Middle frontal gyrus (tissue), 1 donor: Measurements from ENCODE around the gene MYCBPAP.

Experiments used
- DNase-seq: peaks from one replicate; pipeline ENCODE4 v3.0.0-alpha.2; 2015; ENCODE audit warnings: low spot score; ENCODE audit errors: extremely low spot score

The MYCBPAP gene

DNA sequence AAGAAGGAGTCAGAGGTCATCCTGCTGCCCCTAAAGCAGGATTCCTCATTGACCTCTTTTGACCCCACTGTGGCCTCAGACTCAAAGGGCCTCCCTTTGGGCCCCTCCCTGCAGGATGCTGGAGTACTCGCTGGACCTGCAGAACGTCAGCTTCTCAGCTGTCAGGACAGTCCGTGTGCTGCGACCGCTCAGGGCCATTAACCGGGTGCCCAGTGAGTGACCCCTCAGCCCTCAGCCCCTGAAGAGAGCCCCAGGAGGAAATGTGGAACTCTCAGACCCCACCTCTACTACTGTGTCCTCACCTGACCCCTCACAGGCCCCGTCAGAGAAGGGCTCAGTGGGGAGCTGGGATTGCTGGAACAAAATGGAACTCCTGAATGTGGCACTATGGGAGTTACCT is 61.4 kb downstream of the MYCBPAP start:
- DNase-seq: no peak

DNA sequence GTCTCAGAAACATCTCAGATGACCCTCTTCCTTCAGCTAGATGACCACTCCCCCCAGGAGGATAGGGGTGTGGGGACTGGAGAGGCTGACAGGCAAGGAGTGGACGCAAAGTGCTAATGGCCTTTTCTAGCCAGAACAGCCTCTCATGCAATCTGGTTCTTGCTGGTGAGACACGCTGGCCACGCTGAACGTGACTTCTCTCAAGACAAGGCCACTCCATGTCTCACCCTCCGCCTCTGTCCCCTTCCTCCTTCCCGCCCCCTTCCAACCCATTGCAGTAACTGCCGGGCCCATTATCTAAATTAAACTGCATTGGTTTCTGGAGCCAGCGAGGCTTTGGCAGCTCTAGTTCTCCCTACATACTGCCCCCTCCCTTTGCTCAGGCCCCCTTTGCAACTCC is 61.8 kb downstream of the MYCBPAP start:
- DNase-seq: no peak

DNA sequence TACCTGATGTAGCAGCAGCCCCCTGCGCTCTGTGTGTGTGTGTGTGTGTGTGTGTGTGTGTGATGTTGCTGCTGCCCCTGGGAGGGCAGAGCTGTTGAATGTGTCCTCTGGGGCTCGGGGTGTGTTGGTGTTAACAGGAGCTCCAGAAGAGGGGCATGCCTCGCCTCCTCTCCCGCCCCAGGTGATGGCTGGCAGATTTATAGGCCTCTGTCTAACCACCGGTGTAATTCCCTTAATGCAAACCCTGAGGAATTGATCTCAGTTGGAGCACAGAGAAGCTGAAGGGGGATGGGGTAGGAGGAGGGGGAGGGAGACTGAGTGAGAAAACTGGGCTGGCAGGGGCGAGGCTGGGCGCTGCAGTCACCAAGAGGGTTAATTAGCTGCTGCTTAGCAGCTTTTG is 62.3 kb downstream of the MYCBPAP start:
- no peak for DNase-seq

GRCh38 chr17:50571681-50572080 is 63.4 kb downstream of the MYCBPAP start:
- no peak for DNase-seq

GRCh38 chr17:50572541-50572940 is 64.3 kb downstream of the MYCBPAP start:
- DNase-seq: no peak

DNA sequence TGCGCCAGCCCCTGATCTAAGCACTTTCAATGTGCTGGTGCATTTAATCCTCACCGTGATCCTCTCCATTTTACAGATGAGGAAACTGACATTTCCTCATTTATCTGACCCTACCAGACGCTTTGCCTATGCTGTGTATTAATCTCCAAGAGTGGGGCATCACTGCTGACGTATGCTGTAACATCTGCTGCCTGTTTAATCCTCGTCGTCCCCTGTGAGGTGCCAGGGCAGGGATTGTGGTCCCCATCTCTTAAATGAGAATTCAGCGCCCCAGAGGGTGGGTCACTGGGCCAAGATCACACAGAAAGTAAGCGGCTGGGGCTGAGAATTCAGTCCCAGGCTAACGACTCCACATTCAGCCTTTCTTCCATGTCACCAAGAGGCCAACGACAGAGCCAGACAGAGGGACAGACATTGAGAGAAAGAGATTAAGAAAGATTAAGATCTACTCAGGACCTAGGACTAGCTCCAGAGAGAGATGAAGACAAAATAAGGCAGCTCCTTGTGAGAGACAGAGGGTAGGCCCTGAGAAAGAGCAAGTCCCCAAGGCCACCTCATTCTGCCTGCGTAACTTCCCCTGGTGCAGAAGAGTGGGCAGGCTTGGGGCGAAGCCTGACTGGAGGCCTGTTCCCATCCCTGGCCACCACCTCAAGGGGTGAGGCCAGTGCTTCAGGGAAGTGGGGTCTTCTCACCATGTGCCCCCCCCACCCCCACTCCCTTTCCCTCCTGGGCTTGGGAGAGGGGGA is 65.8 kb downstream of the MYCBPAP start:
- DNase-seq: no peak

DNA sequence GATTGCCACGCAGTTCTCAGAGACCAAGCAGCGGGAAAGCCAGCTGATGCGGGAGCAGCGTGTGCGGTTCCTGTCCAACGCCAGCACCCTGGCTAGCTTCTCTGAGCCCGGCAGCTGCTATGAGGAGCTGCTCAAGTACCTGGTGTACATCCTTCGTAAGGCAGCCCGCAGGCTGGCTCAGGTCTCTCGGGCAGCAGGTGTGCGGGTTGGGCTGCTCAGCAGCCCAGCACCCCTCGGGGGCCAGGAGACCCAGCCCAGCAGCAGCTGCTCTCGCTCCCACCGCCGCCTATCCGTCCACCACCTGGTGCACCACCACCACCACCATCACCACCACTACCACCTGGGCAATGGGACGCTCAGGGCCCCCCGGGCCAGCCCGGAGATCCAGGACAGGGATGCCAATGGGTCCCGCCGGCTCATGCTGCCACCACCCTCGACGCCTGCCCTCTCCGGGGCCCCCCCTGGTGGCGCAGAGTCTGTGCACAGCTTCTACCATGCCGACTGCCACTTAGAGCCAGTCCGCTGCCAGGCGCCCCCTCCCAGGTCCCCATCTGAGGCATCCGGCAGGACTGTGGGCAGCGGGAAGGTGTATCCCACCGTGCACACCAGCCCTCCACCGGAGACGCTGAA is 67.5 kb downstream of the MYCBPAP start:
- DNase-seq: no peak

GRCh38 chr17:50576864-50577263 is 68.6 kb downstream of the MYCBPAP start:
- no peak for DNase-seq

DNA sequence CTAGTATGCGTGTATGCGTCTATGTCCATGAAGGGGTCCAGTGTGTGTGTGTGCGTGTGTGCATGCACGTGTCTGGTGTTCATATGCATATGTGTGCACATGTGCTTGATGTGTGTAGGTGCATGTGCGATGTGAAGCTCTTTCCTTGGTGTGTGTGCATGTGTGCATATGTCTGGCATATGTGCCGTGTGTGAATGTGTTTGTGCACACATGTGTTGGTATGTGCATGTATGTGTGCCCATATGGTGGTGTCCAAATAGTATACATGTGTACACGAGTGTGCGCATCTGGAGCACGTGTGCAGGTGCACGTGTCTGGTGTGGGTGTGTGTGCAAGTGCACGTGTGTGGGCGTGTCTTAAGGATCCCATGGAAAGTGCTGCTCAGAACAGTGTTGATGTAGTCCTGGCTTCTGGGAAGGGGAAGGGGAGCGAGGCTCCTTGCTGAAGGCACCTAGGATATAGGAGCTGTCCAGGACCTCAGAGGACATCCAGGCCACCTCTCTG is 69.3 kb downstream of the MYCBPAP start:
- DNase-seq: no peak

DNA sequence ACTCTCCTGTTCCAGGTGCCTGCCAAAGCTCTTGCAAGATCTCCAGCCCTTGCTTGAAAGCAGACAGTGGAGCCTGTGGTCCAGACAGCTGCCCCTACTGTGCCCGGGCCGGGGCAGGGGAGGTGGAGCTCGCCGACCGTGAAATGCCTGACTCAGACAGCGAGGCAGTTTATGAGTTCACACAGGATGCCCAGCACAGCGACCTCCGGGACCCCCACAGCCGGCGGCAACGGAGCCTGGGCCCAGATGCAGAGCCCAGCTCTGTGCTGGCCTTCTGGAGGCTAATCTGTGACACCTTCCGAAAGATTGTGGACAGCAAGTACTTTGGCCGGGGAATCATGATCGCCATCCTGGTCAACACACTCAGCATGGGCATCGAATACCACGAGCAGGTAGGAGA is 69.9 kb downstream of the MYCBPAP start:
- DNase-seq: no peak

GRCh38 chr17:50579399-50579798 is 71.2 kb downstream of the MYCBPAP start:
- DNase-seq: no peak

DNA sequence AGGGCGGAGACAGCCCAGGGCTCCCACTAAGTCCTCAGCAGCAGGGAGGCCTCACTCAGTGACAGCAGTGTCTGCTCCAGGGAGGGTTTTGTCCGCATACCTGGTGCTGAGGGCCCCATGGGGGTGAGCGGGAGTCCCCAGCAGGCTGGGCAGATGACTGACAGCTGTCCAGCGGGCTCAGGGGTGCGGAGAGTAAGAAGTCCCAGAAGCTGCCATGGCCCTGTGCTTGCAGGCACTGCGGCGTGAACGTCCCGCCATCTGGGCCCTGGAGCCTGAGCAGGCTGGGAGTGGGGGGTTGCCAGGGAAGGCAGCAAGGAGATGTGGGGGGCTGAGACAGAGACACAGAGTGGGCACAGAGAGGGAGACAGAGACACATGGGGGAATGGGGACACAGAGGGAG is 72.4 kb downstream of the MYCBPAP start:
- DNase-seq: no peak
